Stimulated activated CD4-positive, alpha-beta T cell treated with anti-CD3 and anti-CD28 coated beads, Interleukin-2, amount 100 ng/mL, for 48 hours (primary cell): ENCODE data around the gene PCP2.

Experiments
- DNase-seq, 2 donors: peaks; one replicate each; pipeline ENCODE4 v3.0.0-alpha.2; 2020

Gene PCP2

GRCh38 chr19:7638802-7639465, 5.4 kb upstream of the PCP2 start:
- no peak for DNase-seq

DNA sequence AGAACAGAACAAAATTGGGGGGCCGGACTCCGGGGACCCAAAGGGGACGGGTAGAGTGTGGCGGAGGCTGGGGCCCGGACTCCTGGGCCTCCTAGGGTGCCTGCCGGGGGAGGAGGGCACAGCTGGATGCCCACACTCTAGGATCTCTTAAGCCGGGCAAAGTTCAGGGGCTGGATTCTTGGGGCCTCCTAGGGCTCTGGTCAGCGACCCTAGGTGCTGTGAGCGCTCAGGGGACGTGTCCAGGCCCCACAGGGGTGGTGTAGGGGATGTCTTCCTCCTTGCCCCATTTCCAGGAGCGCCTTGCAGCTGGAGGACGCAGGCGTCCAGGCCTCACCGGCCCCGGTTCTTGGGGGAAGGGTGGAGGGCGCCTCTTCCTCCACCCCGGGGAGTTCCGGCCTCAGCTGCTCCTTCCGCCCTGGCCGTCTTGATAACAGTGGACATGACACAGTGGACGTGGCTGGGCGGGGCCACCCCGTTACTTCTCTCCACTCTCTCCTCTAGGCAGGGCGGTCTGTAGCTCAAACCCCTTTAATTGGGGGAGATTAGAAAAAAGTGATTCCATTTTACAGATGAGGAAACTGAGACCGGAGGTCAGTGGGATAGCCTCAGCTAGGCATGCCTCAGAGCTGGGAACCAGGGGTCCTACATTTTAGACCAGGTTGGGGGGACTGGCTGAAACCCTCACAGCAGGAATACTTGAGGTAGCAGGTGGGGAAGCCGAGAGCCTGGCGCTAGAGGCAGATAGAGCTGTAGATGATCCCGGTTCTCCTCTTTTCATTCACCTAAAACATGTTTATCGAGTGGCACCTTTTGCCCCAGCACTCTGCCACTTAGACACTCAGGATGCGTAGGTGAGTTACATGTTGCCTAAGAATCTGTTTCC, 4.1 kb upstream of the PCP2 start:
- DNase-seq = no peak

- peak; percentile 87 to 96 for DNase-seq
Observed at GRCh38 chr19:7636691-7637373, 3.3 kb upstream of the PCP2 start, which contains the start of gene STXBP2. TSS of gene STXBP2 (plus strand) at chr19:7637110. CDS start at chr19:7637150, 40 bp downstream.

DNA sequence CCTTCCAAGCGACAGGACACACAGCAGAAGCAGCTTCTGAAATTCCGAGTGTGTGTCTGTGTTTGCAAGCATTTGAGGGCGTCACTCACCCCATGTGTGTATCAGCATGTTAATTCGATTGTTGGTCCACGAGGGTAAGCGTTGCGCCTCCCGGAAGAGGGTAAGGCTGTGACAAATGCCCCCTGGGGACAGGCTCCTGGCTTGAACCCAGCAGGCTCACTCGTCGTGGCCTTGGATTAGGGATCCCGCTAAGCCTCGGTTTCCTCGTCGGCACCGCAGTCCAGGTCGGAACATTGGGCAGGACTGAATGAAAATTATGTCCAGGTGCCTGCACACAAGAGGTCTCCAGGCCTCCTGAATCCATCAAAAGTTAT, 2.8 kb upstream of the PCP2 start:
- no peak for DNase-seq

- DNase-seq = no peak
Observed at GRCh38 chr19:7635670-7636069, 2.2 kb upstream of the PCP2 start.

- no peak for DNase-seq
Observed at GRCh38 chr19:7632340-7633203, 947 bp downstream of the PCP2 start.

GRCh38 chr19:7631577-7631976, 1.9 kb downstream of the PCP2 start:
- no peak for DNase-seq

DNA sequence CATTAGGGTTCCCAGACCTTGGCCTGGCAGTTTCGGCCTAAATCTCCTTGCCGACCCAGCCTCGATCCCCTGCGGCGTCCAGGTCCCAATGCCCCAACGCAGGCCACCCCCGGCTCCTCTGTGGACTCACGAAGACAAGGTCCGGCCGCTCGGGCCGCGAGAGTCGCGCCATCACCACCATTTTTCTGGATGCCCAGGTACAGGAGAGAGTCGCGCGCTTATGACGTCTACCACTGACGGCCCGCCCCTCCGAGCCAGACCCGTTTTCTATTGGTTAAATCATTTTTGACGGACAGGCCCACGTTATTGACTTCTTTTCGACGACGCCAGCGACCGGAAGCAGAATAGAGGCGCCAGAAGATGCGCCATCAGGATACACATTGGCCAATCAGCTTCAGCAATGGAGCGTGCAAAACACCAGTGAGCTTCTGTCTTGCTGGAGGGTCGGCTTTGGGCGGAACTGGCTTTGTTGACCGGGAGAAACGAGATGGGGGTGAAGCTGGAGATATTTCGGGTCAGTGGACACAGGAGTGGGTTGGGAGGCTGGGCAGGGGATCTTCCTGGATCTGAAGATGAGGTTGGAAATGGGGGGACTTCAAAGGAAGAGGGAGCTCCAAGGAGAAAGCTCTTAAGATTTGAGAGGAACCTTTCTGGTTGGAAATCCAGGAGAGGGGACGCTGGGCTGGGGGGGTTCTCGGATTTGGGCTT, 4.0 kb downstream of the PCP2 start, which contains the start of the genes PET100 and XAB2:
Gene PET100, plus strand, starts transcription at position 447 of the 708 bp plus-strand sequence. Its CDS starts 41 bp downstream, at position 488.
Gene XAB2, minus strand, starts transcription at position 199 of the 708 bp plus-strand sequence. Its CDS starts 18 bp downstream, at position 181.
- peak; percentile 91 to 93 for DNase-seq

DNA sequence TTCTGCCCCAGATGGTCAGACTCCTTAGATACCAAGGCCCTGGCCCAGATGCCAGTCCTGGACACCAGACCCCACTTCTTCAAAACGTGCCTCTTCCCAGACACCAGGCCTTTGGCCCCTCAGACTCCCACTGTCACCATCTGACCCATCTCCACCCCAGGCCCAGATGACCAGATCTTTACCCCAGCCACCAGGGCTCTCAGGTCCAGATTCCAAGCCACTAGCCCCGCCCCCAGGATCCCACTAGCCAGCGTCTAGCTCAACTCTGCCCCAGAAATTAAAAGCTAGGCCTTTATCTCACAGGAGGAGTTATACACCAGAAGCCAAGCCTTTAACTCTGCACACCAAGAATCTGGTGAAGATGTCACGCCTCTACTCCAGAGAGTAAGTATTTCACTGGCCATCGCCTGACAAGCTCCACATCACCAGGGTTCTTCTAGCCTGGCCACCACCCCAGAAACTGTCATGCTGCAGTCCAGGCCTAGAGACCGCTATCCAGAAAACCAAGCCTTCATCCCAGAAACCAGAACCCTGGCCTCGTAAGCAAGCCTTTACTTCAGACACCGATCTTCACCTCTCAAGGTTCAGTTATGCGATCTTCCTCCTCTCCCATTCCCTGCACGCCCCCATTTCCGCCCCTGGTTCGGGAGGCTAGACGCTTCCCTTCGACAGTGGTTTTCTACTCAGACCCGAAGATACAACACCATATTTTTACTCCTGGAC, 4.8 kb downstream of the PCP2 start:
- DNase-seq = no peak

DNA sequence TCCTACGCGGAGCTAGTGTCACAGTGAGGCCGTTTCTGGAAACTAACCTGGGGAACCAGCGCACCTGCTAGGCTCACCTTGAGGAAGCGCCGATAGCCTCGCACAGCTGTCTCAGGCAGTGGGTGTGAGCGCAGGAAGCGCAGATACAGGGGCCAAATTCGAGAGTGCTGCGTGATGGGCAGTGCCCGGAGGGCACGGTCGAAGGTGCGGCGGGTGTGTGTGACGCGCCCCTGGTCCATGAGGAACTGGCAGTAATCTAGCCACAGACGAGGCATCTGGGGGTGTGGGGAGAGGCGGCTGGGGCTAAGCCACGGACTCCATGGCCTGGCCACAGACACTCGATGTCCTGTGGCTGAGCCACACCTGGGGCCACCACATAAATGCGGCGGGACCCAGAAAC, 6.4 kb downstream of the PCP2 start:
- no peak for DNase-seq

DNA sequence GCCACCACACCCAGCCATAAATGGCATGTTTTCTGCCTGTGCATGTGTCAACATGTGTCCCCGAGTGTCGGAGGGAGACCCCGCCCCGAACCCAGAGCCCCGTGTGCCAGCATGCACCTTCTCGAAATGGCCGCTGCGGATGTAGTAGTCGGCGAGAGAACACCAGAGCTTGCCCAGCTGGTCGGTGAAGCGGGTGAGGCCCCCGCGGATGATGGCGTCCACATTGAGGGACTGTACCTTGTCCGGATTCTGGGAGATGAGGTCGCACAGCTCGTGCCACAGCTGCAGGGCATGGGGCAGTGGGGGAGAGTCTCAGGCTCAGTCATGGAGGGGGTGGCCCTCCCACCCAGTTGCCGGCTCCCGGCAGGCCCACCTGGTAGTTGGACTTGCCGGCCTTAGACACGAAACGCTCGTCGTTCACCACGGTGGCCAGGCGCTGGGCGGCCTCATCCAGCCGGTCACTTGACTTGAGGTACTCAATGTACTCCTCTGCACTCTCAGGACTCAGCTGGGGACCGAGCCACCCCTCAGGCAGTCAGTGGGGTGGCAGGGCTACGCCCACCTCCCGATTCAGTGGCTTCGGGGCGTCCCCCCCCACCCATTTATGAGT, 7.7 kb downstream of the PCP2 start:
- DNase-seq = no peak

DNA sequence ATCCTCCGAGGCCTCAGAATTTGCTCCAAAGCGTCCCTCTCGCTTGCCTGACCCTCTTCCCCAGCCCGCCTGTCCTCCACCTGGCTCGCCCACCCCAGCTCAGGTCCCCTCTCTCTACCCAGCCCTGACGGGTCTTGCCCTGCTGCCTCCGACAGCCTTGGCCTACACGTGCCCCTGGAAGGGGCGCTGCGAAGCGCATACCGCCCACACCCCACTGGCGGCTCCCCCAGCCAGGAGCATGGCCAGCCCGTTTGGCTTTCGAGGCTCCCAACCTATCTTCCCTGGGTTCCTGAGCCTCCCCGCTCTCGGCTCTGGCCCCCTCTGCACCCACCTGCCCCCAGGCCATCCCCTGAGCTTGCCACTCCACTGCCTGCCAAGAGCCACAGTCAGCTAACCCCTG, 8.7 kb downstream of the PCP2 start:
- DNase-seq = no peak

DNA sequence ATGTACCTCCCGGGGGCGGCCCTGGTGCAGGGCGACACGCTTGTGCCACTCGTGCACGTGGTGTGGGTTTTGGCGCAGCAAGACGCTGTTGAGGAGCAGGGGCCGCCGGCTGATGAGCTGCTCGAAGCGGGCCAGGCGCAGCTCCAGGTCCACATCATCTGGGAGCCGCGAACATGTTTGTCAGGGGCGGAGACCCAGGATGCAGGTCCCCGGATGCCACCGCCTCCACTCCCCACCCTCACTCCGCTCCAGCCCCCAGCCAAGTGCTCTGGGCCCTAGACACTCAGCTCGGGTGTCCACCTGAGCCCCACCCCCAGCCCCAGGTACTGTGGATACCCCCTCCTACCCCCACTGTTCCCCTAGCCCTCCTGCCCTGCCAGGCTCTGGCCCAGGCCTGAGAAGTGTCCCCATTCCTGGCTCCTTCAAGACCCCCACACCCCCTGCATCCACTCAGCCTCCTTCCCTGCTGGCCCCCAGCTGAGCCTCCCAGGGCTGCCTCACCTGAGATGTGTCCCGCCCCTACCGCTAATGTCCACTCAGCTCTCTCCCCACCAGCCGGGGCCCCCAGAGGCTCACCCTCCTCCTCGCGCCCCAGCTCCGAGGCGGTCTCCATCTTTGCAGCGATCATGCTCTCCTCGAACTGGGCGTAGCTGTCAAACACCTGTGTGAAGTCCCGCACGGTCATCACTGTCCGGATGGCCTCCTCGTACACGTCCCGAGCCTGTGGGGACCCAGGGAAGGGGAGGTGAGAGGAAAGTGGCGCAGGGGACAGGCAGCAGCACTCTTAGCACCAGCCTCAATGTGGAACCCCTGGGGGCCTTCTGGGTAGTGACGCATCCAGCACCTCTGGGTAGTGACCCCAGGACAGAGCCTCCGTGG, 9.6 kb downstream of the PCP2 start:
- no peak for DNase-seq

- no peak for DNase-seq
Observed at GRCh38 chr19:7622933-7623685, 10.4 kb downstream of the PCP2 start.

GRCh38 chr19:7620442-7621412, 12.8 kb downstream of the PCP2 start:
- no peak for DNase-seq

DNA sequence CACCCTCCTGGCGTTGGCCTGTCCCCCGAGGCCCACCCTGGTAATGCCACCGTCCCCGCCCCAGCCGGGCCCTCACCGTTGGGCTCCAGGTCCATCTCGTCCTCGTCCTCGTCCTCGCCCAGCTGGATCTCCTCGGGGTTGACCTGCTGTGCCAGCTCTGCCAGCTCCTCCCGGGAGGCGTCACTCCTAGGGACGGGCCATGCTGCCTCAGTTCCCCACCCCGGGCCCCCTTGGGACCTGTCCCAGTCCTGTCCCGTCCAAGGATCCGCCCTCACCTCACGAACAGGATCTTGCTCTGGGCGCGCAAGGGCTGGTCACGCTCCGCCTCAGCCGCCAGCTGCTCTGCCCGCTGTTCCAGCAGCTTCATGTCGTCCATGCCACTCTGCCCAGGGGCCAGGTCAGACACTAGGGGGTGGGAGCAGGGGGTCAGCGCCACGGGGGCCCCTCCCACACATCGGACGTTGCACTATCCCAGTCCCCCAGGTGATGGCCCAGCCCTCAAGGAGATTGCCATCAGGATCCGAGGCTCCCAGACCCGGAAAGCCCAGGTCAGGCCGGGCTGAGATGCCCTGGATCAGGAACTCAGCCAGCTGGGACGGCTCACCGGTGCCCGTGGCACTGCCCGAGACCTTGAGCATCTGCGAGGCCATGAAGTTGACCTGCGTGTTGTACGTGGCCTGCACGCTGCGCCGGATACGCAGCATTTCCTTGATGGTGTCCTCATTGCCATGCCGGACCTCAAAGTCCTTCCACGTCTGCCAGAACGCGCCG, 13.7 kb downstream of the PCP2 start:
- no peak for DNase-seq
